Measurements from ENCODE around the gene RAD51B. TPM values are rescaled to one million over a fixed set of nuclear protein-coding genes. Genes with fewer than 3 reads are reported as not detected.
A peak's percentile ranks its signal among the peaks of the same experiment; 100 is the strongest.

The RAD51B gene
- total and polyA plus RNA-seq, 9 of the 15 experiments (the other 6 are each of a cell fraction or from before 2014, with no cell fraction given): 8.5 to 17.3 (median 11.3) TPM

DNA sequence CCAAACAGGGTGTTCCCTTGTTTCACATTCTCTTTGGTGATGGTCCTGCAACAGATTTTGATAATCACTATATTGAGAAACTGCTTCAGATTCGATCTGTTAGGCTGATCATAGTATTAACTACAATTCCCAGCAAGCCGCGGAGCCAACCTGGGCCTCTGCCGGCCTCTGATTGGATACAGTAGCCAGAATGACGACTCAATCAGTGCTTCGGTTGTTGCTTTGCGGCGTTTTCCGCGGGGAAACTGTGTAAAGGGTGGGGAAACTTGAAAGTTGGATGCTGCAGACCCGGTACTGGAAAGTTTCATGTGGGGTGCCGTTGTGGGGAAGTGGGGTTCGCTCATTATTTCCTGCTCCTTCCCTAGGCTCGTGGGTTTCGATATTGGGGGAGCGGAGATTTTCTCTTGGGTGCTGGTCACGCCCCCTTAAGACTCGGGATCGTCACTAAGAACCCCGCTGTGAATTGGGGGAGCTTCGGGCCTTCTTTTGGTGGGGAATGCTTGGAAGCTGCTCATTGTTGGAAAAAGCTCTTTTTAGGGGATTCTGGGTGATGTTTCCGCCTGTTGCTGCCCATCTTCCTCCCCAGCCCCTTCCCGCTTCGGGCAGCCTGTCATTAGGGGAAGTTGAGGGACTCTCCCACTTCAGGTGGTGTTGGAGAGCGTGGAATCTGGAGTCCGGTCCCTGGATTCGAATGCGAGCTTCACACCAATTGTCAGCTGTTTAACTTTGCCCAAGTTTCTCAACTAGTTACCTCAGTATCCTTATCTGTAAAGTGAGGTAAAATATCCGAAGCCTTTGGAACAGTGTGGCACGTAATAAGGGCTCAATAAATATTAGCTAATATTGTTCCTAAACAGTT lies at the start of gene RAD51B (continued):
- TF ChIP-seq E2F3 (CRISPR knock-in tag; IDR thresholded peaks at IDR 0.05): no peak
- TF ChIP-seq, protein P1, sequence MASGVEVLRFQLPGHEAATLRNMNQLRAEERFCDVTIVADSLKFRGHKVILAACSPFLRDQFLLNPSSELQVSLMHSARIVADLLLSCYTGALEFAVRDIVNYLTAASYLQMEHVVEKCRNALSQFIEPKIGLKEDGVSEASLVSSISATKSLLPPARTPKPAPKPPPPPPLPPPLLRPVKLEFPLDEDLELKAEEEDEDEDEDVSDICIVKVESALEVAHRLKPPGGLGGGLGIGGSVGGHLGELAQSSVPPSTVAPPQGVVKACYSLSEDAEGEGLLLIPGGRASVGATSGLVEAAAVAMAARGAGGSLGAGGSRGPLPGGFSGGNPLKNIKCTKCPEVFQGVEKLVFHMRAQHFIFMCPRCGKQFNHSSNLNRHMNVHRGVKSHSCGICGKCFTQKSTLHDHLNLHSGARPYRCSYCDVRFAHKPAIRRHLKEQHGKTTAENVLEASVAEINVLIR (CRISPR knock-in tag; IDR thresholded peaks at IDR 0.05): no peak
- TF ChIP-seq LEF1 (IDR thresholded peaks at IDR 0.05): no peak
- TF ChIP-seq ZNF146 (CRISPR knock-in tag; IDR thresholded peaks at IDR 0.05; ENCODE audit: unreplicated experiment): no peak
- TF ChIP-seq MITF (IDR thresholded peaks at IDR 0.05): no peak
- no peak for TF ChIP-seq POLR2AphosphoS2 (IDR thresholded peaks at IDR 0.05; ENCODE audit: low read length)
- TF ChIP-seq CC2D1A (IDR thresholded peaks at IDR 0.05): no peak
- no peak for TF ChIP-seq TBL1XR1 (IDR thresholded peaks at IDR 0.05; ENCODE audit: low read length in 2 of 2)
- TF ChIP-seq DIDO1 (tag; IDR thresholded peaks at IDR 0.05; ENCODE audit: low read depth): peak; percentile 73; the same call in 1 of the 2 replicates
- no peak for TF ChIP-seq HOXB6 (CRISPR knock-in tag; IDR thresholded peaks at IDR 0.05; ENCODE audit: borderline replicate concordance)
- no peak for TF ChIP-seq L3MBTL2 (IDR thresholded peaks at IDR 0.05)
- TF ChIP-seq ZBTB34 (CRISPR knock-in tag; IDR thresholded peaks at IDR 0.05): no peak
- TF ChIP-seq FOS (IDR thresholded peaks at IDR 0.05; ENCODE audit: extremely low read depth, insufficient read length): peak; percentile 96

Measured in K562 (cell line).